ENCODE results near the gene SLC6A11. TPM values are rescaled to one million over a fixed set of nuclear protein-coding genes. Genes with fewer than 3 reads are reported as not detected.

Gene SLC6A11
- total and polyA plus RNA-seq, 2 of the 13 experiments (the other 11 are each of a cell fraction or from before 2014, with no cell fraction given), result 17.9 to 34.5 TPM

GRCh38 chr3:10777627-10778026 lies 38.4 kb upstream of the SLC6A11 start (continued):
- TF ChIP-seq ZBTB40 (IDR thresholded peaks at IDR 0.05) (no peak), ZBTB40 (CRISPR knock-in tag; IDR thresholded peaks at IDR 0.05) (no peak), NR2F6 (IDR thresholded peaks at IDR 0.05) (peak; percentile 49; the same call in 1 of the 2 replicates), NR2F6 (CRISPR knock-in tag; IDR thresholded peaks at IDR 0.05) (no peak), ZNF10 (CRISPR knock-in tag; IDR thresholded peaks at IDR 0.05; ENCODE audit: borderline replicate concordance, low read depth) (no peak)

All from HepG2 (cell line).